H9 (cell line): ENCODE results near the gene MBLAC1. TPM values are rescaled to one million over a fixed set of nuclear protein-coding genes. Genes with fewer than 3 reads are reported as not detected.

Experiments used
- DNase-seq: peaks from one replicate; pipeline ENCODE4 v3.0.0-alpha.2; 2017
- H2AFZ ChIP-seq: one replicate; pipeline ENCODE4 v1.6.1; 2013; ENCODE audit warnings: mild to moderate bottlenecking, low read length, control low read depth, moderate library complexity
- H2AK5ac ChIP-seq: 2 replicates; pipeline ENCODE4 v1.6.1; 2013; ENCODE audit warnings: low read length, control low read depth, mixed read lengths; ENCODE audit not compliant: insufficient read length
- H2BK120ac ChIP-seq: one replicate; pipeline ENCODE4 v1.6.1; 2013; ENCODE audit warnings: low read depth, mild to moderate bottlenecking, low read length, control low read depth, inconsistent platforms; ENCODE audit not compliant: poor library complexity, severe bottlenecking
- H2BK12ac ChIP-seq: 2 replicates; pipeline ENCODE4 v1.6.1; 2013; ENCODE audit warnings: low read length, control low read depth, mixed read lengths, low read depth; ENCODE audit not compliant: insufficient read length
- H2BK15ac ChIP-seq: 2 replicates; pipeline ENCODE4 v1.6.1; 2013; ENCODE audit warnings: low read depth, low read length, control low read depth
- H2BK20ac ChIP-seq: one replicate; pipeline ENCODE4 v1.6.1; 2013; ENCODE audit warnings: low read depth, mild to moderate bottlenecking, low read length, control low read depth, inconsistent platforms; ENCODE audit not compliant: poor library complexity, severe bottlenecking
- H2BK5ac ChIP-seq: 2 replicates; pipeline ENCODE4 v1.6.1; 2013; ENCODE audit warnings: low read length, control low read depth, mixed read lengths; ENCODE audit not compliant: insufficient read length
- H3K14ac ChIP-seq: 2 replicates; pipeline ENCODE4 v1.6.1; 2013; ENCODE audit warnings: low read length, control low read depth; ENCODE audit not compliant: insufficient read depth
- H3K18ac ChIP-seq: 2 replicates; pipeline ENCODE4 v1.6.1; 2013; ENCODE audit warnings: low read depth, mild to moderate bottlenecking, mixed read lengths, low read length, control low read depth; ENCODE audit not compliant: insufficient read length
- H3K23ac ChIP-seq: 2 replicates; pipeline ENCODE4 v1.6.1; 2013; ENCODE audit warnings: low read length, control low read depth, mixed read lengths, low read depth; ENCODE audit not compliant: insufficient read length
- H3K23me2 ChIP-seq: 2 replicates; pipeline ENCODE4 v1.6.1; 2013; ENCODE audit warnings: low read depth, mild to moderate bottlenecking, mixed read lengths, low read length, control low read depth; ENCODE audit not compliant: insufficient read length, poor library complexity, severe bottlenecking
- H3K27ac ChIP-seq: 2 replicates; pipeline ENCODE4 v1.5.1; 2013; ENCODE audit warnings: low read length, control low read depth, mixed read lengths, low read depth; ENCODE audit not compliant: insufficient read length
- H3K27me3 ChIP-seq: 2 replicates; pipeline ENCODE4 v1.6.1; 2013; ENCODE audit warnings: low read length, control low read depth, inconsistent platforms; ENCODE audit not compliant: insufficient read depth
- H3K4ac ChIP-seq: 2 replicates; pipeline ENCODE4 v1.6.1; 2013; ENCODE audit warnings: low read depth, mild to moderate bottlenecking, control low read depth, inconsistent platforms, low read length, moderate library complexity
- H3K4me1 ChIP-seq: 2 replicates; pipeline ENCODE4 v1.6.1; 2013; ENCODE audit warnings: low read length, control low read depth, inconsistent platforms; ENCODE audit not compliant: insufficient read depth
- H3K4me2 ChIP-seq: 2 replicates; pipeline ENCODE4 v1.6.1; 2013; ENCODE audit warnings: low read length, control low read depth, mixed read lengths; ENCODE audit not compliant: insufficient read length, insufficient read depth
- H3K56ac ChIP-seq: 2 replicates; pipeline ENCODE4 v1.6.1; 2013; ENCODE audit warnings: low read depth, mild to moderate bottlenecking, mixed read lengths, low read length, control low read depth; ENCODE audit not compliant: insufficient read length
- H3K79me1 ChIP-seq: 2 replicates; pipeline ENCODE4 v1.6.1; 2013; ENCODE audit warnings: low read depth, mild to moderate bottlenecking, moderate library complexity, low read length, control low read depth, inconsistent platforms; ENCODE audit not compliant: insufficient read depth, poor library complexity, severe bottlenecking
- H3K79me2 ChIP-seq: 2 replicates; pipeline ENCODE4 v1.6.1; 2013; ENCODE audit warnings: low read length, control low read depth, inconsistent platforms; ENCODE audit not compliant: insufficient read depth
- H3K9ac ChIP-seq: 2 replicates; pipeline ENCODE4 v1.6.1; 2013; ENCODE audit warnings: low read length, control low read depth, mixed read lengths; ENCODE audit not compliant: insufficient read length; ENCODE audit errors: extremely low read depth
- H3K9me3 ChIP-seq: one replicate; pipeline ENCODE4 v1.6.1; 2013; ENCODE audit warnings: low read depth, low read length, inconsistent platforms; ENCODE audit not compliant: control insufficient read depth
- H3T11ph ChIP-seq: one replicate; pipeline ENCODE4 v1.6.1; 2013; ENCODE audit warnings: mild to moderate bottlenecking, low read length, control low read depth, inconsistent platforms
- H4K20me1 ChIP-seq: one replicate; pipeline ENCODE4 v1.6.1; 2013; ENCODE audit not compliant: control insufficient read depth, insufficient read length, insufficient read depth
- H4K5ac ChIP-seq: 2 replicates; pipeline ENCODE4 v1.6.1; 2013; ENCODE audit warnings: low read depth, mild to moderate bottlenecking, mixed read lengths, low read length, control low read depth; ENCODE audit not compliant: insufficient read length
- H4K8ac ChIP-seq: replicated peaks from 2 replicates; pipeline ENCODE4 v1.6.1; 2013; ENCODE audit warnings: low read length, control low read depth, mixed read lengths, low read depth; ENCODE audit not compliant: insufficient read length
- H4K91ac ChIP-seq: 2 replicates; pipeline ENCODE4 v1.6.1; 2013; ENCODE audit warnings: low read depth, mild to moderate bottlenecking, moderate library complexity, mixed read lengths, low read length, control low read depth; ENCODE audit not compliant: insufficient read length
- H3K27ac Mint-ChIP-seq, 3 experiments: 2 replicates in 2 of 3; 3 replicates in 1 of 3; pipeline ENCODE4 v1.8.0; 2020 to 2021; ENCODE audit warnings: mixed read lengths in 3 of 3, mild to moderate bottlenecking in 1 of 3, moderate library complexity in 1 of 3
- H3K27me3 Mint-ChIP-seq: 2 replicates; pipeline ENCODE4 v1.8.0; 2021; ENCODE audit warnings: low read depth, mild to moderate bottlenecking, moderate library complexity, mixed read lengths
- H3K36me3 Mint-ChIP-seq, 3 experiments: 2 replicates in 2 of 3; 3 replicates in 1 of 3; pipeline ENCODE4 v1.8.0; 2020 to 2021; ENCODE audit warnings: low read depth in 3 of 3, mixed read lengths in 3 of 3; ENCODE audit not compliant: insufficient read depth in 1 of 3
- H3K4me1 Mint-ChIP-seq, 2 experiments: 2 replicates each; pipeline ENCODE4 v1.8.0; 2020; ENCODE audit warnings: mixed read lengths in 2 of 2
- H3K4me3 Mint-ChIP-seq, 2 experiments: 2 replicates in 1 of 2; 3 replicates in 1 of 2; pipeline ENCODE4 v1.8.0; 2020 to 2021; ENCODE audit warnings: mild to moderate bottlenecking in 2 of 2, mixed read lengths in 2 of 2, moderate library complexity in 1 of 2
- H3K9me3 Mint-ChIP-seq, 2 experiments: 2 replicates in 1 of 2; 3 replicates in 1 of 2; pipeline ENCODE4 v1.8.0; 2020; ENCODE audit warnings: mild to moderate bottlenecking in 2 of 2, mixed read lengths in 2 of 2, moderate library complexity in 1 of 2
- WGBS: extraction: QIAGEN DNeasy Blood & Tissue Kit; methylation state at CpG from one replicate; pipeline ENCODE4 v1.1.7; 2013; ENCODE audit warnings: missing lambda C conversion rate, low lambda C conversion rate, mixed read lengths; ENCODE audit not compliant: insufficient read length; ENCODE audit errors: extremely low coverage; 5-methylcytosine and 5-hydroxymethylcytosine counted together
- total RNA-seq: library from RNA; stranded (reverse); gene quantifications from 2 replicates; pipeline ENCODE4 v1.2.1, GENCODE V29; 2021
- TF ChIP-seq, protein P1 (sequence below): fragments of 200-600 bp; sonication (generic); conservative IDR thresholded peaks from 3 replicates; pipeline ENCODE4 v1.8.0; 2021; ENCODE audit warnings: antibody characterized with exemption, mild to moderate bottlenecking

MBLAC1 gene
- total RNA-seq, 1 experiment from 2014 or later, result 1.9 TPM

DNA sequence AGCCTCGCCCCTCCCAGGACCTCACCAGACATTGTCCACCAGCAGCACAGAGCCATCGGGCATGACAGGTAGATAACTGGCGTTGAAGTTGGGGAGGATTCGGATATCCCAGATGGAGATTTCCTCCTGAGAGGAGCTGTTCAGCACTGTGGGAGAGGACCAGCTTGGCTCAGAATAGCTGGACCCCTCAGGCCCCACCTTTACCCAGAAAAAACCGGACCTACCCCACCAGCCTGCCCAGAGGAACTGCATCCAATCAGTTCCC, 30.2 kb downstream of the MBLAC1 start:
- H3K23ac ChIP-seq, result no peak overlapping the region
- Mint-ChIP-seq H3K4me3 (peak overlapping the region; percentile 75 to 82), H3K27me3 (no peaks in the 10 kb centered on the region; the same call in 1 of the 2 replicates), H3K9me3 (no peaks in the 10 kb centered on the region), H3K4me1 (peaks cover 17 to 28% of the 10 kb centered on the region in 2 experiments), H3K27ac (peak overlapping the region in 1 of 3 experiments; percentile 92; a peak in 1 of 7 replicates), H3K36me3 (peaks cover 21 to 51% (median 48%) of the 10 kb centered on the region in 3 experiments; a peak in 6 of 7 replicates)
- H2BK20ac ChIP-seq, result no peak overlapping the region
- H2AK5ac ChIP-seq, result no peak overlapping the region
- no peaks in the 10 kb centered on the region for H4K20me1 ChIP-seq
- no peak overlapping the region for H2BK120ac ChIP-seq
- no peak overlapping the region for H2BK12ac ChIP-seq
- H3T11ph ChIP-seq, result no peak overlapping the region
- no peaks in the 10 kb centered on the region for H3K27me3 ChIP-seq
- no peak overlapping the region for H4K8ac ChIP-seq
- no peaks in the 10 kb centered on the region for H3K9me3 ChIP-seq
- WGBS, result no CpG with 5 or more reads among the region's 5 CpGs
- no peaks in the 10 kb centered on the region; the same call in 1 of the 2 replicates for H3K4me1 ChIP-seq
- peaks cover 10% of the 10 kb centered on the region for H3K23me2 ChIP-seq
- no peak overlapping the region for H3K27ac ChIP-seq
- TF ChIP-seq, protein P1, sequence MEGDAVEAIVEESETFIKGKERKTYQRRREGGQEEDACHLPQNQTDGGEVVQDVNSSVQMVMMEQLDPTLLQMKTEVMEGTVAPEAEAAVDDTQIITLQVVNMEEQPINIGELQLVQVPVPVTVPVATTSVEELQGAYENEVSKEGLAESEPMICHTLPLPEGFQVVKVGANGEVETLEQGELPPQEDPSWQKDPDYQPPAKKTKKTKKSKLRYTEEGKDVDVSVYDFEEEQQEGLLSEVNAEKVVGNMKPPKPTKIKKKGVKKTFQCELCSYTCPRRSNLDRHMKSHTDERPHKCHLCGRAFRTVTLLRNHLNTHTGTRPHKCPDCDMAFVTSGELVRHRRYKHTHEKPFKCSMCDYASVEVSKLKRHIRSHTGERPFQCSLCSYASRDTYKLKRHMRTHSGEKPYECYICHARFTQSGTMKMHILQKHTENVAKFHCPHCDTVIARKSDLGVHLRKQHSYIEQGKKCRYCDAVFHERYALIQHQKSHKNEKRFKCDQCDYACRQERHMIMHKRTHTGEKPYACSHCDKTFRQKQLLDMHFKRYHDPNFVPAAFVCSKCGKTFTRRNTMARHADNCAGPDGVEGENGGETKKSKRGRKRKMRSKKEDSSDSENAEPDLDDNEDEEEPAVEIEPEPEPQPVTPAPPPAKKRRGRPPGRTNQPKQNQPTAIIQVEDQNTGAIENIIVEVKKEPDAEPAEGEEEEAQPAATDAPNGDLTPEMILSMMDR, result no peak
- H3K4me2 ChIP-seq, result peak overlapping the region; percentile 92
- H3K14ac ChIP-seq, result no peak overlapping the region
- no peak overlapping the region for H4K91ac ChIP-seq
- H2AFZ ChIP-seq, result no peak overlapping the region
- H3K9ac ChIP-seq, result no peak overlapping the region
- no peaks in the 10 kb centered on the region for H3K79me2 ChIP-seq
- H4K5ac ChIP-seq, result no peak overlapping the region
- no peak overlapping the region for H2BK5ac ChIP-seq
- H3K56ac ChIP-seq, result no peak overlapping the region
- no peak for DNase-seq
- H3K4ac ChIP-seq, result no peak overlapping the region
- no peak overlapping the region for H3K18ac ChIP-seq
- no peak overlapping the region for H2BK15ac ChIP-seq
- H3K79me1 ChIP-seq, result peaks cover 2% of the 10 kb centered on the region
